ENCODE results near the gene MRLN.
"Not testable (repeated sequence)": the region's sequence is repeated elsewhere in the genome, so short reads cannot be mapped to it uniquely, and the experiment has no call there.

MRLN gene

GRCh38 chr10:59733321-59734013 lies 19.8 kb downstream of the MRLN start:
- H3K36me3 Mint-ChIP-seq (ENCODE audit: low read depth); H3K27me3 Mint-ChIP-seq; H3K27ac Mint-ChIP-seq; H3K9me3 Mint-ChIP-seq; ATAC-seq; H3K4me3 Mint-ChIP-seq; H3K4me1 Mint-ChIP-seq; DNase-seq: not testable (repeated sequence)

- not testable (repeated sequence) for DNase-seq
These were observed 20.4 kb downstream of the MRLN start for GRCh38 chr10:59732849-59733248.

GRCh38 chr10:59729167-59729566 lies 24.1 kb downstream of the MRLN start:
- not testable (repeated sequence) for H3K27me3 Mint-ChIP-seq; H3K36me3 Mint-ChIP-seq (ENCODE audit: low read depth); H3K27ac Mint-ChIP-seq; H3K4me1 Mint-ChIP-seq; H3K9me3 Mint-ChIP-seq; ATAC-seq; H3K4me3 Mint-ChIP-seq; DNase-seq

More at GRCh38 chr10:59732849-59733248, 20.4 kb downstream of the MRLN start:
- ATAC-seq; H3K36me3 Mint-ChIP-seq (ENCODE audit: low read depth); H3K4me1 Mint-ChIP-seq; H3K27ac Mint-ChIP-seq; H3K4me3 Mint-ChIP-seq; H3K27me3 Mint-ChIP-seq; H3K9me3 Mint-ChIP-seq: not testable (repeated sequence)

GRCh38 chr10:59724098-59724938 lies 28.9 kb downstream of the MRLN start:
- H3K27me3 Mint-ChIP-seq, result peaks cover 4% of the 10 kb centered on the region
- H3K9me3 Mint-ChIP-seq, result peaks cover 5% of the 10 kb centered on the region
- H3K4me1 Mint-ChIP-seq, result no peaks in the 10 kb centered on the region
- ATAC-seq (no peak), DNase-seq (no peak)
- no peak overlapping the region for H3K4me3 Mint-ChIP-seq
- no peaks in the 10 kb centered on the region for H3K36me3 Mint-ChIP-seq (ENCODE audit: low read depth)
- H3K27ac Mint-ChIP-seq, result no peak overlapping the region

GRCh38 chr10:59720377-59720776 lies 32.9 kb downstream of the MRLN start:
- no peaks in the 10 kb centered on the region for H3K4me1 Mint-ChIP-seq
- DNase-seq, result no peak
- H3K27me3 Mint-ChIP-seq, result peaks cover 9% of the 10 kb centered on the region
- H3K9me3 Mint-ChIP-seq, result peaks cover 5% of the 10 kb centered on the region
- no peaks in the 10 kb centered on the region for H3K36me3 Mint-ChIP-seq (ENCODE audit: low read depth)
- H3K4me3 Mint-ChIP-seq, result no peak overlapping the region
- no peak for ATAC-seq
- H3K27ac Mint-ChIP-seq, result no peak overlapping the region

- no peak for ATAC-seq
- no peak overlapping the region for H3K27ac Mint-ChIP-seq
- no peak overlapping the region for H3K4me3 Mint-ChIP-seq
- peaks cover 5% of the 10 kb centered on the region for H3K9me3 Mint-ChIP-seq
- no peaks in the 10 kb centered on the region for H3K4me1 Mint-ChIP-seq
- peaks cover 14% of the 10 kb centered on the region for H3K27me3 Mint-ChIP-seq
- DNase-seq, result no peak
- no peaks in the 10 kb centered on the region for H3K36me3 Mint-ChIP-seq (ENCODE audit: low read depth)
These were observed 33.9 kb downstream of the MRLN start for GRCh38 chr10:59719374-59719773.

- ATAC-seq (no peak), DNase-seq (no peak)
- H3K36me3 Mint-ChIP-seq (ENCODE audit: low read depth), result no peaks in the 10 kb centered on the region
- H3K9me3 Mint-ChIP-seq, result peaks cover 5% of the 10 kb centered on the region
- H3K27me3 Mint-ChIP-seq, result peaks cover 25% of the 10 kb centered on the region
- no peak overlapping the region for H3K4me3 Mint-ChIP-seq
- no peaks in the 10 kb centered on the region for H3K4me1 Mint-ChIP-seq
- no peak overlapping the region for H3K27ac Mint-ChIP-seq
These were observed 35.0 kb downstream of the MRLN start for GRCh38 chr10:59718257-59718656.

GRCh38 chr10:59713196-59713821 lies 39.9 kb downstream of the MRLN start:
- Mint-ChIP-seq H3K4me3 (no peak overlapping the region), H3K27ac (no peak overlapping the region), H3K27me3 (peaks cover 61% of the 10 kb centered on the region), H3K4me1 (no peaks in the 10 kb centered on the region), H3K9me3 (no peaks in the 10 kb centered on the region), H3K36me3 (ENCODE audit: low read depth) (no peaks in the 10 kb centered on the region)
- no peak for ATAC-seq
- no peak for DNase-seq

GRCh38 chr10:59711871-59712494 lies 41.3 kb downstream of the MRLN start:
- no peaks in the 10 kb centered on the region for H3K36me3 Mint-ChIP-seq (ENCODE audit: low read depth)
- H3K4me1 Mint-ChIP-seq, result no peaks in the 10 kb centered on the region
- H3K27me3 Mint-ChIP-seq, result peaks cover 71% of the 10 kb centered on the region
- ATAC-seq (no peak), DNase-seq (no peak)
- H3K9me3 Mint-ChIP-seq, result no peaks in the 10 kb centered on the region
- no peak overlapping the region for H3K27ac Mint-ChIP-seq
- no peak overlapping the region for H3K4me3 Mint-ChIP-seq

GRCh38 chr10:59709395-59710125 lies 43.7 kb downstream of the MRLN start, which contains the start of gene SLC16A9:
SLC16A9 (minus strand) TSS chr10:59709850; CDS start chr10:59684291, 25,559 bp downstream.
- Mint-ChIP-seq H3K9me3 (no peaks in the 10 kb centered on the region), H3K27me3 (peaks cover 70% of the 10 kb centered on the region), H3K27ac (no peak within 1 kb of the TSS), H3K4me1 (no peaks in the 10 kb centered on the region), H3K36me3 (ENCODE audit: low read depth) (no peaks in the 10 kb centered on the region), H3K4me3 (peak within 1 kb of the TSS; percentile 67)
- ATAC-seq (peak; percentile 85), DNase-seq (peak; percentile 64)

GRCh38 chr10:59708816-59709394 lies 44.4 kb downstream of the MRLN start:
- no peak overlapping the region for H3K27ac Mint-ChIP-seq
- peak overlapping the region; percentile 67 for H3K4me3 Mint-ChIP-seq
- DNase-seq, result peak; percentile 18
- no peaks in the 10 kb centered on the region for H3K36me3 Mint-ChIP-seq (ENCODE audit: low read depth)
- H3K4me1 Mint-ChIP-seq, result no peaks in the 10 kb centered on the region
- H3K9me3 Mint-ChIP-seq, result no peaks in the 10 kb centered on the region
- ATAC-seq, result no peak
- H3K27me3 Mint-ChIP-seq, result peaks cover 64% of the 10 kb centered on the region

GRCh38 chr10:59706851-59707797 lies 46.1 kb downstream of the MRLN start:
- no peak for DNase-seq
- Mint-ChIP-seq H3K9me3 (no peaks in the 10 kb centered on the region), H3K4me1 (no peaks in the 10 kb centered on the region), H3K27ac (no peak overlapping the region), H3K27me3 (peaks cover 49% of the 10 kb centered on the region), H3K4me3 (no peak overlapping the region), H3K36me3 (ENCODE audit: low read depth) (no peaks in the 10 kb centered on the region)
- ATAC-seq, result no peak

GRCh38 chr10:59705931-59706330 lies 47.3 kb downstream of the MRLN start:
- Mint-ChIP-seq H3K27me3 (peaks cover 42% of the 10 kb centered on the region), H3K36me3 (ENCODE audit: low read depth) (no peaks in the 10 kb centered on the region), H3K4me1 (no peaks in the 10 kb centered on the region), H3K27ac (no peak overlapping the region), H3K9me3 (no peaks in the 10 kb centered on the region), H3K4me3 (no peak overlapping the region)
- no peak for DNase-seq
- no peak for ATAC-seq

All from activated naive CD8-positive, alpha-beta T cell treated with anti-CD3 and anti-CD28 coated beads, Interleukin-2, amount 50 U/mL, for 24 hours (primary cell).